CD14-positive monocyte (primary cell): Measurements from ENCODE around the gene EEF1G. TPM values are rescaled to one million over a fixed set of nuclear protein-coding genes. Genes with fewer than 3 reads are reported as not detected.

Experiments used
- DNase-seq, 3 donors: peaks; one replicate each; pipeline ENCODE4 v3.0.0-alpha.2; 2011 to 2022
- H2AFZ ChIP-seq: 2 replicates; pipeline ENCODE4 v1.6.0; 2012; ENCODE audit warnings: mild to moderate bottlenecking, low read depth, low read length, inconsistent platforms; ENCODE audit not compliant: insufficient read depth, poor library complexity, severe bottlenecking
- H3K27ac ChIP-seq, 2 donors: 1 replicate in 1 of 2; 2 replicates in 1 of 2; pipeline ENCODE4 v1.5.1; 2012 to 2013; ENCODE audit warnings: low read length in 2 of 2, control low read depth in 1 of 2, inconsistent platforms in 1 of 2, low read depth in 1 of 2, mild to moderate bottlenecking in 1 of 2
- H3K27me3 ChIP-seq, 2 donors: one replicate each; pipeline versions ENCODE4 v1.6.0 to v1.6.1; 2011 to 2013; ENCODE audit warnings: low read length in 2 of 2; ENCODE audit not compliant: control insufficient read depth in 2 of 2, insufficient read depth in 2 of 2
- H3K36me3 ChIP-seq, 2 donors: replicated peaks in 1 of 2; 1 replicate in 1 of 2; 2 replicates in 1 of 2; pipeline versions ENCODE4 v1.5.1 to v1.6.1; 2012 to 2013; ENCODE audit warnings: low read length in 2 of 2, control low read depth in 1 of 2, inconsistent platforms in 1 of 2, mild to moderate bottlenecking in 1 of 2; ENCODE audit not compliant: insufficient read depth in 2 of 2, control insufficient read depth in 1 of 2
- H3K4me1 ChIP-seq, 2 donors: 1 replicate in 1 of 2; 2 replicates in 1 of 2; pipeline versions ENCODE4 v1.5.1 to v1.6.1; 2012 to 2013; ENCODE audit warnings: low read length in 2 of 2, control low read depth in 1 of 2, inconsistent platforms in 1 of 2, mild to moderate bottlenecking in 1 of 2, moderate library complexity in 1 of 2; ENCODE audit not compliant: insufficient read depth in 2 of 2, control insufficient read depth in 1 of 2
- H3K4me2 ChIP-seq: replicated peaks from 2 replicates; pipeline ENCODE3; 2012; ENCODE audit warnings: low read length, moderate library complexity, mild to moderate bottlenecking; ENCODE audit not compliant: poor library complexity, severe bottlenecking; ENCODE audit errors: extremely low read depth
- H3K4me3 ChIP-seq, 3 experiments: fragments of 200-600 bp in 1 of 3; sonication (generic) in 1 of 3; replicated peaks in 1 of 3; 1 replicate in 2 of 3; 2 replicates in 1 of 3; pipeline ENCODE4 v1.5.1; 2011 to 2013; ENCODE audit warnings: low read length in 3 of 3, mild to moderate bottlenecking in 3 of 3, control low read depth in 2 of 3, low read depth in 2 of 3, inconsistent platforms in 1 of 3, moderate library complexity in 1 of 3
- H3K79me2 ChIP-seq: 2 replicates; pipeline ENCODE4 v1.6.0; 2012; ENCODE audit warnings: mild to moderate bottlenecking, control low read depth, inconsistent platforms, low read length, moderate library complexity; ENCODE audit not compliant: insufficient read depth
- H3K9ac ChIP-seq: 2 replicates; pipeline ENCODE4 v1.6.0; 2017; ENCODE audit warnings: low read length, mild to moderate bottlenecking; ENCODE audit not compliant: insufficient read depth, poor library complexity, severe bottlenecking
- H3K9me3 ChIP-seq, 2 donors: replicated peaks in 1 of 2; 1 replicate in 1 of 2; 2 replicates in 1 of 2; pipeline versions ENCODE4 v1.5.1 to v1.6.1; 2012 to 2013; ENCODE audit warnings: low read length in 2 of 2, control low read depth in 1 of 2; ENCODE audit not compliant: control insufficient read depth in 1 of 2, insufficient read depth in 1 of 2
- H4K20me1 ChIP-seq: 2 replicates; pipeline ENCODE4 v1.6.0; 2012; ENCODE audit warnings: mild to moderate bottlenecking, low read length, control low read depth, moderate library complexity; ENCODE audit not compliant: insufficient read depth
- H3K27ac Mint-ChIP-seq, 7 donors: one replicate each; pipeline ENCODE4 v1.8.0; 2020; ENCODE audit warnings: mild to moderate bottlenecking in 7 of 7, mixed read lengths in 7 of 7, moderate library complexity in 6 of 7, inconsistent platforms in 2 of 7
- H3K27me3 Mint-ChIP-seq, 3 donors: one replicate each; pipeline ENCODE4 v1.8.0; 2021 to 2022; ENCODE audit warnings: low read depth in 3 of 3, mild to moderate bottlenecking in 3 of 3, mixed read lengths in 3 of 3, moderate library complexity in 3 of 3, inconsistent platforms in 1 of 3
- H3K36me3 Mint-ChIP-seq, 2 donors: one replicate each; pipeline ENCODE4 v1.8.0; 2020; ENCODE audit warnings: mixed read lengths in 2 of 2, inconsistent platforms in 1 of 2, mild to moderate bottlenecking in 1 of 2
- H3K4me1 Mint-ChIP-seq: one replicate; pipeline ENCODE4 v1.8.0; 2020; ENCODE audit warnings: mild to moderate bottlenecking, mixed read lengths
- H3K4me3 Mint-ChIP-seq, 2 donors: one replicate each; pipeline ENCODE4 v1.8.0; 2020; ENCODE audit warnings: mild to moderate bottlenecking in 2 of 2, mixed read lengths in 2 of 2, moderate library complexity in 1 of 2
- H3K9me3 Mint-ChIP-seq, 7 donors: one replicate each; pipeline ENCODE4 v1.8.0; 2020 to 2022; ENCODE audit warnings: mixed read lengths in 7 of 7, mild to moderate bottlenecking in 6 of 7, moderate library complexity in 6 of 7, inconsistent platforms in 2 of 7
- CTCF ChIP-seq: fragments of 200-600 bp; IDR thresholded peaks from one replicate; pipeline ENCODE4 v1.8.0; 2022; ENCODE audit warnings: antibody characterized with exemption, mild to moderate bottlenecking
- WGBS: methylation state at CpG from one replicate; pipeline ENCODE4 v1.1.5; 2013; ENCODE audit warnings: missing lambda C conversion rate; ENCODE audit not compliant: insufficient coverage; 5-methylcytosine and 5-hydroxymethylcytosine counted together
- intact Hi-C, 2 donors: fragments of 100-400 bp; cut with micrococcal nuclease; formaldehyde crosslinking; loops; one replicate each; pipeline versions ENCODE4 v1.15.0 to v1.15.1; 2023
- polyA plus RNA-seq, 3 donors: library from polyadenylated mRNA; depleted of rRNA in 1 of 3; unstranded in 2 of 3; stranded (reverse) in 1 of 3; fragments of 300-500 nt in 2 of 3; fragments of >200 nt in 1 of 3; fragmentation: Illumina TruSeq in 2 of 3; gene quantifications; 1 replicate in 2 of 3; 2 replicates in 1 of 3; pipeline ENCODE4 v1.2.3, GENCODE V29; 2012 to 2021

EEF1G gene
- polyA plus RNA-seq, 3 donors, result 490 to 603 (median 491) TPM

DNA sequence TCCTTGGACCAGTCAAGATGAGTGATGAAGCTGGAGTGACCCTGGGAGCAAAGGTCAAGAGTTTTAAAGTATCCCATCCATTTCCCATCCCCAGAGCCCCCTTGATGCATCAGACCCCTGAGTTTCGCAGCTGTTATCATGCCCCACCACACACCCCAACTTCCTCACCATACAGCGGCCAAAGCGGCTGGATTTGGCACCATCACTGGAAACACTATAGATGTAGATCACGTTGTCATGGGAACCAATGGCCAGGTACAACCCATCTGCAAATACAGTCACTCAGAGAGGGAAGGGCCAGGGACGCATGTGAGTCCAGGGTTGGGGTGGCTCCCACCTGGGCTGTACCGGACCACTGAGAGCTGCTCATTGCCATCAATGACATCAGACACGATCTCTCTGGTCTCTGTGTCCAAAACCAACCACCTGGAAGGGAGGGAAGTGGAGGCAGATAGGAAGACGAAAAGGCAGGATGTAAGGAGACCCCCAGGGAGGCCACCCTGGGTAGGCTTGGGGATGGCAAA, 30.1 kb upstream of the EEF1G start:
- Histone ChIP-seq H3K4me3 (no peak overlapping the region), H3K79me2 (peaks cover 27% of the 10 kb centered on the region), H3K27me3 (no peaks in the 10 kb centered on the region), H3K9ac (no peak overlapping the region), H3K4me1 (peaks cover 48 to 53% of the 10 kb centered on the region in 2 donors), H2AFZ (no peak overlapping the region), H3K4me2 (no peak overlapping the region), H3K9me3 (no peaks in the 10 kb centered on the region), H3K36me3 (peaks cover 26 to 47% of the 10 kb centered on the region in 2 donors), H4K20me1 (peaks cover 16% of the 10 kb centered on the region), H3K27ac (no peak overlapping the region)
- Mint-ChIP-seq H3K9me3 (no peaks in the 10 kb centered on the region), H3K4me3 (no peak overlapping the region), H3K4me1 (peaks cover 54% of the 10 kb centered on the region), H3K36me3 (peaks cover 55 to 59% of the 10 kb centered on the region in 2 donors), H3K27ac (peak overlapping the region in 1 of 7 donors; percentile 20), H3K27me3 (peaks cover 0 to 1% (median 0%) of the 10 kb centered on the region in 3 donors)
- WGBS, result 89% methylated on average over 3 of the region's 8 CpGs
- DNase-seq, result no peak
- intact Hi-C loops, result loop anchor here in 1 of 2 donors (5.0 kb wide), 1 partner anchor 43 kb away; the partner anchor contains the start of gene GANAB
- no peak for TF ChIP-seq CTCF

DNA sequence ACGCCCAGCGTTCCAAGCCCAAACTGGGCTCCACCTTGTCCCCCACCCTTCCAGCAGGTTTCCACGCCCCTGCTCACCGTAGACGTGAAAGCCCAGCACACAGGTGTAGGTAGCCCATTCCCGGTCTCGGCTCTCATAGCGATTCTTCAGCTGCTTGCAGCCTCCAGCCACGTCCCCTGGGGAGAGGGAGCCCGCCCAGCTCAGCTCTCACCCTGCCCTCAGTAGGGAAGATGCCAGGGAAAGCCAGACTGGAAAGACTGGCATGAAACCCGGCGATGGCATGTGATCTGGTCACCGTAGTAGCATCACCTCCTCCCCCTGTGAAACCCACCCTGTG, 29.3 kb upstream of the EEF1G start:
- H3K27ac ChIP-seq, result no peak overlapping the region
- 97% methylated on average over 10 of the region's 13 CpGs for WGBS
- H3K9me3 Mint-ChIP-seq, result no peaks in the 10 kb centered on the region
- peak overlapping the region in 1 of 2 donors; percentile 47 for H3K4me3 Mint-ChIP-seq
- H3K27me3 ChIP-seq, result no peaks in the 10 kb centered on the region
- intact Hi-C loops, result loop anchor here in 1 of 2 donors (5.0 kb wide), 1 partner anchor 44 kb away; the partner anchor contains the start of gene GANAB
- H3K27ac Mint-ChIP-seq, result peak overlapping the region in 2 of 7 donors; percentile 11 to 50
- peaks cover 33 to 45% of the 10 kb centered on the region in 2 donors for H3K36me3 ChIP-seq
- H3K4me2 ChIP-seq, result peak overlapping the region; percentile 98
- H3K36me3 Mint-ChIP-seq, result peaks cover 57 to 62% of the 10 kb centered on the region in 2 donors
- no peak for DNase-seq
- H3K4me3 ChIP-seq, result peak overlapping the region in 1 of 3 experiments; percentile 93
- no peaks in the 10 kb centered on the region for H3K9me3 ChIP-seq
- peaks cover 47 to 51% of the 10 kb centered on the region in 2 donors for H3K4me1 ChIP-seq
- H4K20me1 ChIP-seq, result peaks cover 24% of the 10 kb centered on the region
- H3K79me2 ChIP-seq, result peaks cover 35% of the 10 kb centered on the region
- no peak overlapping the region for H2AFZ ChIP-seq
- H3K4me1 Mint-ChIP-seq, result peaks cover 55% of the 10 kb centered on the region
- no peak overlapping the region for H3K9ac ChIP-seq
- TF ChIP-seq CTCF, result no peak
- H3K27me3 Mint-ChIP-seq, result no peaks in the 10 kb centered on the region
